ENCODE results near the gene PLEKHM3.

Gene PLEKHM3

DNA sequence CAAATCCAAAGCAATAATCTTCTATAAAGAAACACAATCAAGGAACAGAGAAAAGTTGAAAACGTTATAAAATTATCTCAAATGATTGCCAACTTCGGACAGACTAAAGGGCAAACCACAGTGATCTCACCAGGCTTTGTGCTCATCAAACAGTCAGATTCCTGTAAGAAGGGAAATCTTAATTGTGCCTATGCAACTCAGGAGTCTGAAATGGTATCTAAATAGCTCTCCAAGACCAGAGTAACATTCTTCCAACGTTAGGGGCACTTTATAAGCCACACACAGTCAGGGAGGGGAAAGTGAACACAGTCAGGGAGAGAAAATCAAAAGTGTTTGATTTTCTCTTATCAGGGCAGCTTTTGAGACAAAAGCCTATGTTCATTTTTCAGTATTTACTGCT lies 29.4 kb downstream of the PLEKHM3 start:
- peaks cover 0 to 12% (median 0%) of the 10 kb centered on the region in 4 donors for H3K4me1 ChIP-seq
- intact Hi-C loops (cut with DNase I; ENCODE audit: low total_unique reads) = no loop called here
- no peaks in the 10 kb centered on the region for H3K9me3 ChIP-seq
- H3K36me3 ChIP-seq = peaks cover 8 to 15% (median 15%) of the 10 kb centered on the region in 3 donors
- TF ChIP-seq, protein P1, sequence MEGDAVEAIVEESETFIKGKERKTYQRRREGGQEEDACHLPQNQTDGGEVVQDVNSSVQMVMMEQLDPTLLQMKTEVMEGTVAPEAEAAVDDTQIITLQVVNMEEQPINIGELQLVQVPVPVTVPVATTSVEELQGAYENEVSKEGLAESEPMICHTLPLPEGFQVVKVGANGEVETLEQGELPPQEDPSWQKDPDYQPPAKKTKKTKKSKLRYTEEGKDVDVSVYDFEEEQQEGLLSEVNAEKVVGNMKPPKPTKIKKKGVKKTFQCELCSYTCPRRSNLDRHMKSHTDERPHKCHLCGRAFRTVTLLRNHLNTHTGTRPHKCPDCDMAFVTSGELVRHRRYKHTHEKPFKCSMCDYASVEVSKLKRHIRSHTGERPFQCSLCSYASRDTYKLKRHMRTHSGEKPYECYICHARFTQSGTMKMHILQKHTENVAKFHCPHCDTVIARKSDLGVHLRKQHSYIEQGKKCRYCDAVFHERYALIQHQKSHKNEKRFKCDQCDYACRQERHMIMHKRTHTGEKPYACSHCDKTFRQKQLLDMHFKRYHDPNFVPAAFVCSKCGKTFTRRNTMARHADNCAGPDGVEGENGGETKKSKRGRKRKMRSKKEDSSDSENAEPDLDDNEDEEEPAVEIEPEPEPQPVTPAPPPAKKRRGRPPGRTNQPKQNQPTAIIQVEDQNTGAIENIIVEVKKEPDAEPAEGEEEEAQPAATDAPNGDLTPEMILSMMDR (IDR thresholded peaks at IDR 0.05) = no peak
- H3K27ac ChIP-seq = no peak overlapping the region
- DNase-seq = no peak
- H3K4me3 ChIP-seq = no peak overlapping the region
- H3K27me3 ChIP-seq = no peaks in the 10 kb centered on the region

DNA sequence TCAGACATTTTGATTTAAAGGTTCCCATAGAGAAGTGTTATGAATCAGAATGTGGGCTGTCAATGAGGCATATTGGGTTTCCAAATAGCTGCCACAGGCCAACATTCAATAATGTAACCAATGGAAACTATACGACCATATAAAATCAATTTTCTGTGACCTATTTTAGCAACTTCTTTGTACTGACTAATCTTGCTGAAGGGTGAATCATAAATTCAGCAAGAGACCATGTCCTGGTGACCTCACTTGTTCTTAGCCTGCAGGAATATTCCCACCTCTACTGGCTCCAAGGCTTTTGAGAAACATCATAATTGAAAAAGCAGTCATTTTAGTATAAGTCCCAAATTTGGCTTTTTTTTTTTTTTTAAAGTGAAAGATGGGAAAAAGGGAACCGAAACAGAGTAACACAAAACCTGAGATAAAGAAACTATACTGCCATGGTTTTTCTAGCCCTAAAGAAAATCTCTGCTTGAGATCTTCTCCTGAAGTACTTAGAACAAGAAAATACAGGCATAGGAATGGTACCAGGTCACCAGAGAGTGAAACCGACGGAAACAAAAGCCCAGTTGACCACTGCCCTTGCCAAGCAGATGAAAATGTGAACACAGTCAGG lies 32.1 kb downstream of the PLEKHM3 start:
- Histone ChIP-seq H3K27me3 (no peaks in the 10 kb centered on the region), H3K4me3 (no peak overlapping the region), H3K4me1 (peaks cover 0 to 12% (median 0%) of the 10 kb centered on the region in 4 donors), H3K9me3 (no peaks in the 10 kb centered on the region), H3K36me3 (peaks cover 0 to 3% (median 3%) of the 10 kb centered on the region in 3 donors), H3K27ac (no peak overlapping the region)
- no peak for DNase-seq
- TF ChIP-seq, protein P1 (IDR thresholded peaks at IDR 0.05) = no peak
- intact Hi-C loops (cut with DNase I; ENCODE audit: low total_unique reads) = no loop called here

DNA sequence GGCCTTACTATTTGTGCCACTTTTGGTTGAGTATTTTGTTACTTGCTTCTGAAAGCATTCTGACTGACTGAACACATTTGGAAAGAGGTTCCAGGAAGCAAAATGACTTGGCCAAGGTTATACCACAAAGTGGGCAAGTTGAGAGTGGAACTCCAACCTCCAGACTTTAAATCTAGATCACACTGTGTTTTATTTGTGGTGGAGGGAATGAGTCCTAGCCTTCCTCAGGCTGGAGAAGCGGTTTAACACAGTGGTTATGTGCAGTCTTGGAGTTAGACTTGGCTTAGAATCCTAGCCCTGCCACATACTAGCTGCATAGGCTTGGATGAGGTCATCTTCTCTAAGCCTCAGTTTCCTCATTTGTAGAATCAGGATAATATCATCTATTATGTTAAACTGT lies 33.4 kb downstream of the PLEKHM3 start:
- intact Hi-C loops (cut with DNase I; ENCODE audit: low total_unique reads) = no loop called here
- Histone ChIP-seq H3K9me3 (no peaks in the 10 kb centered on the region), H3K27me3 (no peaks in the 10 kb centered on the region), H3K36me3 (no peaks in the 10 kb centered on the region), H3K4me3 (no peak overlapping the region), H3K27ac (no peak overlapping the region), H3K4me1 (peaks cover 0 to 12% (median 0%) of the 10 kb centered on the region in 4 donors)
- TF ChIP-seq, protein P1 (IDR thresholded peaks at IDR 0.05) = no peak
- DNase-seq = no peak

DNA sequence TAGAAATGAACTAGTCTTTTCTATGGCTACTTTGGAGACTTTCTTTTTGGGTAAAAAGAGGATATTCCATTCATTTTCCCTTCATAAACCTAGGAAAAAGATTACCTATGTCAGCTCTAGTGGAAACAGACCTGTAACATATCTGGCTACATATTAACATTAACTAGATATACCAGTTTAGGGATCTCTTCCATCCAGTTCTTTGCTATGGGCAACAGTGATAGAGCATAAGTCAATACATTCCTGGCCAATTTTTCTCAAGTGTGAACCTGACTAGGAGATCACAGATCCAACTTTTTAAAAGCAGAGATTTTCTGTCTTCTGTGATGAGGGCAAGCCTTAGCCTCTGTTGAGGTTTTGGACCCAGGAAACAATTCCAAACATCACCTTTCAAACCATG lies 34.5 kb downstream of the PLEKHM3 start:
- Histone ChIP-seq H3K36me3 (no peaks in the 10 kb centered on the region), H3K27ac (no peak overlapping the region), H3K9me3 (no peaks in the 10 kb centered on the region), H3K4me3 (no peak overlapping the region), H3K4me1 (peaks cover 0 to 12% (median 0%) of the 10 kb centered on the region in 4 donors), H3K27me3 (no peaks in the 10 kb centered on the region)
- no peak for DNase-seq
- intact Hi-C loops (cut with DNase I; ENCODE audit: low total_unique reads) = no loop called here
- TF ChIP-seq, protein P1 (IDR thresholded peaks at IDR 0.05) = no peak

DNA sequence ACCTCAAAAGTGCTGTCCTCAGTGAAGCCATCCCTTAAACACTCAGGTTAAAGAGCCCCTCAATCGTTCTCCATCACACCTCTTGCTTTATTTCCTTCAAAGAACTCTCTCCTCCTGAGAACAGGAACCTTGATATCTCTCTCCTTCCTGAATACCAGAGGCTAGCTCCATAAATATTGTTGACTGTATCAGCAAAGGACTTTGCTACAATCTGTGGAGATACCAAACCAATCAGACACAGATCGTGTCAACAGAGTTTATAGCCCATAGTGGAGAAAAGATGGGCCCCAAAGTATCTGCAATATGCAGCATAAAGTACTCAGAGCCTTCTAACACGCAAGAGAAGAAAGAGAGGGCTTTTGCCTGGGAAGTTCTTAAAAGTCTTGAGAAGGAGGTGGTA lies 36.4 kb downstream of the PLEKHM3 start:
- Histone ChIP-seq H3K36me3 (peaks cover 0 to 5% (median 0%) of the 10 kb centered on the region in 3 donors), H3K27me3 (no peaks in the 10 kb centered on the region), H3K4me3 (no peak overlapping the region), H3K9me3 (no peaks in the 10 kb centered on the region), H3K4me1 (peaks cover 0 to 12% (median 0%) of the 10 kb centered on the region in 4 donors), H3K27ac (no peak overlapping the region)
- TF ChIP-seq, protein P1 (IDR thresholded peaks at IDR 0.05) = no peak
- DNase-seq = no peak
- intact Hi-C loops (cut with DNase I; ENCODE audit: low total_unique reads) = no loop called here

Data from tibial artery (tissue), 4 donors.